Measurements from ENCODE around the gene TMEM234.

Gene TMEM234

GRCh38 chr1:32172621-32173245 lies 49.4 kb downstream of the TMEM234 start:
- DNase-seq (ENCODE audit: low read depth) = no peak

- no peak for DNase-seq (ENCODE audit: low read depth)
Measured at GRCh38 chr1:32170991-32171390, 51.2 kb downstream of the TMEM234 start.
